DND-41 (cell line): ENCODE results near the gene ZNF521.

ENCODE experiments used
- CTCF ChIP-seq: IDR thresholded peaks from 2 replicates; pipeline ENCODE4 v1.5.1; 2012; ENCODE audit warnings: borderline replicate concordance, low read length, moderate library complexity, mild to moderate bottlenecking; ENCODE audit not compliant: poor library complexity, severe bottlenecking; ENCODE audit errors: extremely low read depth
- EZH2 ChIP-seq: IDR thresholded peaks from 3 replicates; pipeline ENCODE4 v1.6.1; 2012; ENCODE audit warnings: borderline replicate concordance, low read depth, mild to moderate bottlenecking, moderate library complexity, low read length, inconsistent platforms; ENCODE audit not compliant: severe bottlenecking

- TF ChIP-seq CTCF (no peak), EZH2 (no peak)
These were observed 51.5 kb downstream of the ZNF521 start for GRCh38 chr18:25300492-25300891.
